Left ventricle myocardium superior (tissue), 1 donor: ENCODE data around the gene TEX261. TPM values are rescaled to one million over a fixed set of nuclear protein-coding genes. Genes with fewer than 3 reads are reported as not detected.

ENCODE experiments used
- ATAC-seq: fragments of 200-7000 bp; cut with Tn5 transposase; one replicate; pipeline ENCODE4 v1.9.1; 2020; ENCODE audit warnings: mild to moderate bottlenecking, moderate library complexity
- DNase-seq: peaks from one replicate; pipeline ENCODE4 v3.0.0-alpha.2; 2020
- intact Hi-C: fragments of 100-400 bp; cut with micrococcal nuclease; formaldehyde crosslinking; loops from one replicate; pipeline ENCODE4 v1.11.0; 2022
- total RNA-seq: library from RNA; stranded (reverse); fragmentation: NEBNext Ultra II Directional; extraction: Animal tissue kit (Norgen Biotek cat#: 25700); gene quantifications from one replicate; pipeline ENCODE4 v1.2.1, GENCODE V29; 2021
- donor health status: DM: no; HTN: yes; CAD: no; lungs with severe emphysema.

The TEX261 gene
- total RNA-seq, 1 donor from 2014 or later: 50.4 TPM

DNA sequence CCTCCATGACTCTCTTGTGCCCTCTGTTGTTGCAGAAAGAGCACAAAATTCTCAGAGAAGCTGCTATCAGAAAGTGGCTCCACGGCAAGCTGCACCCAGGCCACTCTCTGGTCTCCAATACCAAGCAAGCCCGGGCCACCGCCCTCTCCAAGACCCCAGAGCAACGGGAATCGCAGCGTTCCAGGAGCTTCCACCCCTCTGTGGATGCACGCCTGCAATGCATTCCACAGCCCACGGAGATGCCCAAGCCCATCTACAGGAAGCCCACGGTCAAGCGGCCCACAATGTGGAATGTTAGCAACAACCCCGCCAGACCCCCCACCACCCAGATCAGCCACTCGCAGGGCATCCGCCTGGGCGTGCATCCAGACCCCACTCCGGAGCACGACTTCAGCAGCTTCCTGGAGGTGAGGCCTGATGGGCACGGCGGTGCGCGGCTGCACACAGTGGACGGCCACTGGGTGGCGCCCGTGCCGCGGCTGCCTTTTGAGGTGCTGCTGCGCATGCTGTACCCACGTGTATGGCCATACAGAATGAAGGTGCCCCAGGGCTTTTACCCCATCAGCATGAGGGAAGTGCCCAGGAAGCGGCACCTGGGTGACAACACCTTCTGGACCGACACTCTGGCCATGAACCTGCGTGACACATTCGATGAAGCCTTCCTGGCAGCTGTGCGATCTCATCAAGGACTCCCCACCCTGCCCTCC is 9.9 kb downstream of the TEX261 start:
- intact Hi-C loops: no loop called here
- DNase-seq (peak; percentile 79), ATAC-seq (peak; percentile 70)

DNA sequence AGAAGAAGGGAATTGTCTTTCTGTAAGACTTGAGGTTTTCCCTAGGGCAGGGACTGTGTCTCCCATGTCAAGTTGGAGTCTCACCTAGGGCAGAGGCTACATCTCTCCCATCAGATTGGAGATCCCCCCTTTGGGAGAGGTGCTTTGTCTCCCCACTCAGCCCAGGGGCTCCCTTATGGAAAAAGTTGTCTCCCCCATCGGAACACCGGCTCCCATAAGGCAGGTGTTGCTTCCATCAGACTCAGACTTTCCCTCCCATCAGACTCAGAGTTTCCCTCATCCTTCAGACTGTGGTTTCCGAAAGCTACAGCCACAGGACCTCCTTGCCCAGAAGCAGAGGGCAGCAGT is 10.5 kb downstream of the TEX261 start:
- DNase-seq (no peak), ATAC-seq (no peak)
- intact Hi-C loops: no loop called here

DNA sequence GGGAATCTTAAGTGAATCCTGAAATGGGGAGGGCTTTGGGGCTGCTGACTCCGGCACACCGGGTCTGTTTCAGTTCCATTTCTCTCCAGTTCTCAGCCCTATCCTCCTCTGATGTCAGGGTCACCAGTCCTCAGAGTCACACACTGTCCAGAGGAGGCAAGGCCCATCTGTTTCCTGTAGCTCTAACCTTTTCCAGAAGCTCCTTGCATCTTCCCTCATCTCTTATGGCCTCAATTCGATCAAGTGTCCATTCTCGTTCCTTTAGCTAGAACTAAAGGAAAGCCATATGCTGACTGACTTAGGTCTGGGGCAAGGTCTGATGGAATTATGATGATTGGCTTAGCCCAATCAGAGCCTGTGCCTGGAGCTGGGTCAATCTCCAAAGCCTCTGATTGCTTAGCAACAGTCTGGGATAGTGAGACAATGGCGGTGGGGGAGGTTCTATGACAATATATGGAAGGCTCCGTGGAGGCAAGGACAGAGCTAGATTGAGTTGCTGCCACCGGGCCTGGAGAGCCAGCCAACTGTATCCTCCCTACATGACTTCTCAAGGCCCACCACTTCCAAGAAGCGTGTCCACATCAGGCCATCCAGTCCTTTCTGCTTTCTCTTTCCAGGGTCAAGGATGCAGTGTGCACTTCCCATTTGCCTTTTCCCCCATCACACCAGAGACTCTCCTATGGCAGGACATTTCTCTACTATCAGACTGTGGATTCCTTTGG is 11.0 kb downstream of the TEX261 start:
- ATAC-seq (no peak), DNase-seq (no peak)
- intact Hi-C loops: no loop called here

GRCh38 chr2:70982971-70983370 is 11.7 kb downstream of the TEX261 start:
- DNase-seq (no peak), ATAC-seq (no peak)
- intact Hi-C loops: no loop called here

GRCh38 chr2:70981866-70982810 is 12.5 kb downstream of the TEX261 start:
- DNase-seq (no peak), ATAC-seq (no peak)
- intact Hi-C loops: no loop called here

- ATAC-seq (no peak), DNase-seq (no peak)
- intact Hi-C loops: no loop called here
Measured at GRCh38 chr2:70981421-70981820, 13.3 kb downstream of the TEX261 start.

DNA sequence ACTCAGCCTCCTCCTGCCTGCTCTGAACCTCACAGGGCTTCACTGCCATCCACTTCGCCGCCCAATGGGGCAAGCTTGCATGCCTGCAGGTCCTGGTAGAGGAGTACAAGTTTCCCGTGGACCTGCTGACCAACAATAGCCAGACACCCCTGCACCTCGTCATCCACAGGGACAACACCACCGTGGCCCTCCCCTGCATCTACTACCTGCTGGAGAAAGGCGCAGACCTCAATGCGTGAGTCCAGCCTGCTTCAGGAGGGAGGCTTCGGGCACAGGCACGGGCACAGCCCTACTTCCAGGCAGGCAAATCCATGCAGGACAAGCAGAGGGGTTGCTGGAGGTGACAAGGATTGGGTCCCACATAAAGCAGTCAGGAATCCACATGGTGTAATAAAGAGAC is 15.0 kb downstream of the TEX261 start:
- intact Hi-C loops: no loop called here
- DNase-seq: no peak
- ATAC-seq: no peak

DNA sequence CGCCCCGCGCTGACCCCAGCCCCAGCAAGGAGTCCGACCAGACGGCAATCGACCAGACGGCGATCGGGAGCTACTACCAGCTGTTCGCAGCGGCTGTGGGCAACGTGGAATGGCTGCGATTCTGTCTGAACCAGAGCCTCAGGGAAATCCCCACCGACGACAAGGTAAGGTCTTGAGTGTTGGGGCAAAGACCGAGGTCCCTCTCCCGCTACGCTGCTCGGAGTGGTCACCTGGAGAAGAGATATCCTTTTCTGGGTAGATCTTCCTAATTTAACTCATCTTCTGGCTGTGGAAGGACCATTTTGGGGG is 15.5 kb downstream of the TEX261 start:
- DNase-seq (no peak), ATAC-seq (no peak)
- intact Hi-C loops: no loop called here

GRCh38 chr2:70978341-70979179 is 16.1 kb downstream of the TEX261 start, which contains the start of gene ANKRD53:
TSS of gene ANKRD53 (plus strand) at chr2:70978630. CDS start at chr2:70978646, 16 bp downstream.
- intact Hi-C loops: no loop called here
- DNase-seq (peak; percentile 75), ATAC-seq (peak; percentile 77)

GRCh38 chr2:70977605-70978205 is 17.0 kb downstream of the TEX261 start:
- DNase-seq (no peak), ATAC-seq (peak; percentile 5)
- intact Hi-C loops: no loop called here

DNA sequence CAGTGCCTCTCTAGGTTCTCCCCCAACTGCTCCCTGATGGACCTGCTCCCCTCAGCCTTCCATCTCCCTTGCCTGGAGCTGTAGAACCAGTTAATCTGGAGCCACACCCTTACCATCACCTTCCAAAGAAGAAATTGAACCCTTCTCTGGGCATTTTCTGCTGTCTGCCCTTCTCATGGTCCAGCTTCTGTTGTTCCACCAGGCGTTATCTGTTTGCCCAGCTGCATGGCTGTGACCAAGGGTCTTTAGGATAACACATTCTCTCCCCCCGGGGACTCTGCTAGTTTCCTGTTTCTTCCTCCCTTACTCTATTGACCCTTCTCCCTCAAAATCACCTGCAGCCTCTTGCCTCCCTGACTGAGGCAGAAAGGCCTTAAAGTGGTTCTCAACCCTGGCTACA is 19.4 kb downstream of the TEX261 start:
- intact Hi-C loops: no loop called here
- ATAC-seq: no peak
- DNase-seq: no peak

- DNase-seq (no peak), ATAC-seq (no peak)
- intact Hi-C loops: no loop called here
Measured at GRCh38 chr2:70974592-70974991, 20.1 kb downstream of the TEX261 start.

GRCh38 chr2:70967189-70967588 is 27.5 kb downstream of the TEX261 start:
- intact Hi-C loops: no loop called here
- DNase-seq (no peak), ATAC-seq (no peak)

DNA sequence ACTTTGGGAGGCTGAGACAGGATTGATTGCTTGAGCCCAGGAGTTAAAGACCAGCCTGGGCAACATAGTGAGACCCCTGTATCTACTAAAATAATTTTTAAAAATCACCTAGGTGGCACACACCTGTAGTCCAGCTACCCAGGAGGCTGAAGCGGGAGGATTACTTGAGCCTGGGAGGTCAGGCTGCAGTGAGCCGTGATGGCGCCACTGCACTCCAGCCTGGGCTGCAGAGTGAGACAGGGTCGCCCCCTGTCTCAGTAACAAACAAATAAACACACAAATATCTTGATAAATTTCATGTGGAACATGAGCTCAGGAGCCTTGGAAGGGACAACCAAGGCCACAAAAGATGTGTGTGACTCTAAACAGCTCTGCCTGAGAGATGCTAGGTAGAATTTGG is 28.0 kb downstream of the TEX261 start:
- intact Hi-C loops: no loop called here
- DNase-seq: no peak
- no peak for ATAC-seq

- ATAC-seq: no peak
- DNase-seq: no peak
- intact Hi-C loops: no loop called here
Measured at GRCh38 chr2:70965506-70965905, 29.2 kb downstream of the TEX261 start.

DNA sequence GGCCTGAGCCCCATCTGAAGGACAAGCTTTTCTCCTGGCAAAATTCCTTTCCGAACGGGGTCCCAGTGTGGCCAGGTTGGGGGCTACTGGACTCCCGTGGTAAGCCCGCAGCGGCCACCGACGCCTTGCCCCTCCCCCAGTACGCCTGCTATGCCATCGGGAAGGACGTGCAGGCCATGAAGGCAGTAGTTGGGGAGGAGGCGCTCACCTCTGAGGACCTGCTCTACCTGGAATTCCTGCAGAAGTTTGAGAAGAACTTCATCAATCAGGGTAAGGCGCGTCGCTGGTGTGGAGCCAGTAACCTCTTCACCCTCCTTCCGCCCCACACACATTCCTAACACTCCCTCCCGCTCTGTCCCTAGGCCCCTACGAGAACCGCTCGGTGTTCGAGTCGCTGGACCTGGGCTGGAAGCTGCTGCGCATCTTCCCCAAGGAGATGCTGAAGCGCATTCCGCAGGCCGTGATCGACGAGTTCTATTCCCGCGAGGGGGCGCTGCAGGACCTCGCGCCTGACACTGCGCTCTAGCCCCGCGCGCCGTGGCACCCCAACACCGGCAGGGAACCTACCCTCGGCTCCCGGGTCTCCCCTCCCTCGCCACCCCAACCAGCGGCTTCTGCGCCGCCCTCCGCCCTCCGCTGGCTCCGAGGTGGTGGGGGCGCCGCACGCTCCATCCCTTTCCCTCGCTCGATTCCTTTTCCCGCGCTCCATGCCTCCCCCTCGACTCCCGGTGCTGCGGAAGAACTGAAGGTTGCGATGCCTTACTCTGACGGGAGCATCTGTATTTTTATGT is 29.9 kb downstream of the TEX261 start:
- peak; percentile 84 for DNase-seq
- intact Hi-C loops: no loop called here

DNA sequence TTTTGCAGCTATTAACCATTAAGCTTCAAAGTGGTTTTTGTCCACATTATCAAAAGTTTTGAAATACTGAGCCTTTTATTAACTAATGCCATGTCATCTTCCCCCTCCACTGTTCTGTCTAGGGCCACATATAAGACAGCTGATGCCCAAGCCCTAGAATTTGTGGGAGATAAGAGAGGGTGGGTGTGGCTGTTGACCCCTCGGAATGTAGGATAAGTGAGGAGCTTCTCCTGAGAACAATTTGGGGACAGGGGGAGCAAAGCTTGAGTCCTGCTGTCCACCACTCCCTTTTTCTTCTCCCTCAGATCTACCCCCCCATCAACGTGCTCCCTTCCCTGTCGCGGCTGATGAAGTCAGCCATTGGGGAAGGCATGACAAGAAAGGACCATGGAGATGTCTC is 30.5 kb downstream of the TEX261 start:
- ATAC-seq: no peak
- DNase-seq: no peak
- intact Hi-C loops: no loop called here

More for the DNA sequence above, 29.9 kb downstream of the TEX261 start:
- peak; percentile 87 for ATAC-seq
